NCI-H526 (cell line): Measurements from ENCODE around the gene MFSD6.
"Not testable (repeated sequence)": the region's sequence is repeated elsewhere in the genome, so short reads cannot be mapped to it uniquely, and the experiment has no call there.

Source experiments
- DNase-seq, 2 experiments: peaks; one replicate each; lab custom pipeline; 2025; lab: John Stamatoyannopoulos, UW

Gene MFSD6

DNA sequence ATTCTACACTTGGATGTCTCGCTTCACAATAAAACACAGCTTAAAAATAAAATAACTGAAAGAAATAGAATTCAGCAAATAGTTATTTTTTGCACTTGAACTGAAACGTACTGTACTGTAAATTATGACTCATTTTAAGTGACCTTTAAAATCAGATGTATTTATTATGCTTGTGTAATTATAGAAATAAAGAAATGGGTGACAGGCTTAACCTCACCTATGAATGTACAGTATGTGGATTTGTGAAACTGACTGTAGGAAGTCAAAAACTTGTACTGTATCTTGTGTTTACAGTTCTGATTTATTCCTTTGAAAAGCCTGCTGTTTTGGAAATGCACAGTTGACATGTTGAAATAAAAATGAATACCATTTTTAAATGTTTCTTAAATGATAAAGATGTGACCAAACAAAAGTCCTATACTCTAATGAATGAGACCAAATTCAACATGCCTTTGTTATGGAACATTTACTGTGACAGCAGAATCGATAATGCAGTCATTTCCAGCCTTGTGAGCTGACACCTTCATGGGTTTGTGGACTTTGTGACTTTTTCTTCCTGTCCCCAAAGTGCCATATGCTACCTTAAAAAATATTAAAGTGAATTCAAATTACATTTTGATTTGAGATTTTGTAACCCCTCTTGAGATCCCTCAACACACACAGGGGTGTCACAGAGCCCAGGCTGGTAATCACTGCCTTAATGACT lies 93.7 kb downstream of the MFSD6 start:
- no peak for DNase-seq

DNA sequence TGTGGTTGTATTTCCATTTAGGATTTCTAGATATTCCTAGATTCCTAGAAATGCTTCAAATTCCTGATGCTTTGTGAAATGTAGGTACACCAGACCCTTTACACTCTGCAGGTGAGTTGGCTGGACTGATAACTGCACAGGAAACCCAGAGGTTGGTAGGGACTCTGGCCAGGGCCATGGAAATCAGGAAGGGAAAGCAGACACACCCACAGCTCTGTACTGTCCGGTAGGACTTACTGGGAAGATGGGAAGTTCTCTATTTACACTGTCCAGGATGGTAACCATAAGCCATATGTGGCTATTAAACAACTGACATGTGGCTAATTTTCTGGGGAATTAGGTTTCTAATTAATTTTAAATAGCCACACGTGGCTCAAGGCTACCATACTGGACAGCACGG lies 94.9 kb downstream of the MFSD6 start:
- no peak for DNase-seq

DNA sequence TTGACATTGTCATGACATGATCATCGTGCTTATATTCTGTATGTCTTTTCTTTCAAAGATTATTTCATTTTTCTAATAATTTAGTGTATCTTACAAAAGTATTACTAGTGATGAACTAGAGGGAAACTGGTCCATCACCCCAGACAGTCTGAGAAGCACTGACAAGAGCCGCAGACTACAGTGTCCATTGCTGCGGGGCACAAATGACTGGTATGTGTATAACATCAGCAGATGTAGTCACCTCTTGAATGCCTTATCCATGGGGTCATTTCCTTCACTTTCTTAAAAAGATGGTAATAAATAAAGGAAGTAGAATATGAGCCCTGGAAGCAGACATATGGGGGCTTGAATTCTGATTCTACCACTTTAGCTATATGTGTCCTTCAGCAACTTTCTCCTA lies 96.8 kb downstream of the MFSD6 start:
- DNase-seq: no peak

DNA sequence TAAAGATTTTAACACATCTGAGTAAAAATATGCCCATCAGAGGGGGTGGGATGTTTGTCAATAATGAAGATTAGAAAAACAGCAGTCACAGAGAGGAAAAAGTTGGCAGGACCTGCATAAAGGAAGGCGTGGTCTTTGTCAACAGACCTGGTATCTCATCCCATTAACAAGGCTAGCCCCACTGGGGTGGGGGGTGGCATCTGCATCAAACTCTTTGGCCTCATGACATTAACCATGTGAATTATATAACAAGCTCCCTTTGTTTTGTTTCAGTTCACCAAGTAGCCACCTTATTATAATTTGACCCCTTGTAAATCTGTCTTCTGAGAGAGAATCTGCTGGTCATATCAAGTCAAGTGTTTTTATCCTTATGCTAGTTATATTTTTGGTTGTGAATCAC lies 97.5 kb downstream of the MFSD6 start:
- no peak for DNase-seq

DNA sequence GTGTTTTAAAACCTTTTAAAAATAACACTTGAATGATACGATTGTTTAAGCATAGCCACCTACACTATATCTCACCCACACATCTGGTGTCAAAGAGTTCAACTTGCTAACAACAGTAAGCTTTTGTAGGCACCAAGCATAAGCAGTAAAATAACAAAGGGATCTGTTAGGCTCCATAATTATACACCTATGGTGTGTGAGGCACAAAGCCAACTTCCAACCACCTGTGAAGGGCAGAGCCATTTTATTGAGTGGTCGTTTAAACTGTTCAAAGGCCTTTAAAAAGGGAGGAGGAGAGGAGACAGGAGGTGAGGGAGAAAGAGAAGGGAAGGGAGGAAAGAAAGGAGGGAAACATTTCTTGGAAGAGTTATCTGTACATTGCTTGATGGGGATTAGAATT lies 98.5 kb downstream of the MFSD6 start:
- no peak for DNase-seq

DNA sequence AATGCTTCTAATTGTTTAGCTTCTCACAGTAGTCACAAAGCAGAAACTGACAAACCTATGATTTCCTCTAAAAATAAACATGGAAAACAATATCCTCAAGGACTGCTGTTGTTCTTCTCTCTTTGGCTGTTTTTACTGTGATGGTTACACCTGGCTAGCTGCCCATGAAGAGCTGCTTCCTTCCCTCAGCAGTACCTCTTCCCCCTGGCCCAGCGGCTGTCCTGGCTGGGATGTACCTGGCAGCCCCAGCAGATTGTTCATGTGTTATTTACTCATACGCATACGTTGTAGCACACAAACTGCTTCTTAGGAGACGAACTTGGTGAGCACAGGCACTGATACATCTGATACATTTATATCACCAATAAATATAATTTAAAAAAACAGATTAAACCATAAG lies 99.0 kb downstream of the MFSD6 start:
- peak in 1 of 2 experiments; percentile 18 for DNase-seq

DNA sequence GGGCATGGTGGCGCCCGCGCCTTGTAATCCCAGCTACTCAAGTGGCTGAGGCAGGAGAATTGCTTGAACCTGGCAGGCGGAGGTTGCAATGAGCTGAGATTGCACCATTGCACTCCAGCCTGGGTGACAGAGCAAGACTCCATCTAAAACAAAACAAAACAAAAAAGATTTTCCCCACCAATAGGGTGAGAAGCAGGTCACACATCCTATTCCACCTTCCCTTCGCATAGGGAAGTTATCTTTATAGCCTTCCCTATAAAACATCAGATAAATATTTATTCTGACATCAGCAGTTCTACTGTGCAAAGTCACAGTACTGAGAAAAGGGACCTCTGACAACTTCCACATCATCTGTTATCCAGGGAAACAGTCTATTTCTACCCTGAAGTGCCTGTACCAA lies 101.7 kb downstream of the MFSD6 start:
- not testable (repeated sequence) for DNase-seq

DNA sequence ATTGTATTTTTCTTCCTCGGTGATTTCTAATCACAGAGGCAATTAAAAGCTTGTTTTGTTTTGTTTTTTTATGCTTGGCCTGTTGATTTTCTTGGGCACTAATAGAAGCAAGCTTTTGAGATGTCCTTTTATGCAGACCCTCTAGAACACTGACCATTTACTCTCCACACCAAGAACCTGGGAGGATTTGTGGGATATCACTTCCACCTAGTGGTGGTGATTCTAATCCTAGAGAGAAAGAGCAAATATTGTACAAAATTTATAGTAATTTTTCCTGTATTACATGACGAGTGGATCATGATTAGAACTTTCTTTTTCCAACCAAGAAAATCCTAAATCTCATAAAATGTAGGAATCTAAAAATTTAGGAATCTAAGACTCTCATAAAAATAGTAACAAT lies 102.9 kb downstream of the MFSD6 start:
- DNase-seq: peak; percentile 14 to 55

DNA sequence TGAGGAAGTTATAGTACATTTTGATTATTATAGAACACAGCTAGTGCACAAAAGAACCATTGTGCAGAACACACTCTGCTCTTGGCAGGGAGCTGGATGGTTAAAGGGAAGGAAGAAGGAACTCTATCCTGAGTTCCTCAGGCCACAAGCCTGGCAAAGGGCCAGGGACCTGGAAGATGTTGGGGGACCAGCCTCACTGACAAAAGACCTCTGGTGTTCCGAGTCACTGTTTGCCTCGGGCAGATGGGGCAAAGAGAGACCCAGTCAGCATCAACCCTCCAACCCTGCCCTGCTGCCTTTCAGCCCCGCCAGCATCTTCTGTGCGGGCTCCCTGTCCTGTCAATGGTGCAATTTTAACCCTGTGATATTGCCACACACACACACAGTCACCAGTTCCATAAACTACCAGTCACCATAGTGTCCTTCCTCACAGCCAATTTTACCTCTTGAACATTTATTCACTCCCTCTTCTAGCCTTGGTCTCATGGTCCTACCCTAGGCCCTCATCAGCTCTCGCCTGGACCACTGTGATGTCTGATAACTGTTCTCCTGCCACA lies 104.5 kb downstream of the MFSD6 start:
- DNase-seq: no peak

DNA sequence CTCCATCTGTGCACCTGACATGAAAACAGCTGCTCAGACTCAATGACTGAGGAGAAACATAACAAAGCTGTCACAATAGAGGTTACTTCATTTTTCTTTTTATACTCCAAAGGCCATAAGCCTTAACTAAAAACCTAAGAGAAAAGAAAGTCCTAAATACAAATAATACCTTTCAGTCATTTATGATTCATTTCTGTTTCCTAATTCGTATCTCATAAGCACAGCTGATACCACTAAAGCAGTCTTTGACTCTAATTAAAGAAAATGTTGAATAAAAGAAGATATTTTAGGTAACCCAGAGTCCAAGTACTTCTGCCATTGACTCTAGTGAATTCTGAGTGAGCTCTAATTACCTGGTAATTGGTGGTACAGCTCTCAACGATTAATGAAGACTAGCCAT lies 105.7 kb downstream of the MFSD6 start:
- DNase-seq: no peak

DNA sequence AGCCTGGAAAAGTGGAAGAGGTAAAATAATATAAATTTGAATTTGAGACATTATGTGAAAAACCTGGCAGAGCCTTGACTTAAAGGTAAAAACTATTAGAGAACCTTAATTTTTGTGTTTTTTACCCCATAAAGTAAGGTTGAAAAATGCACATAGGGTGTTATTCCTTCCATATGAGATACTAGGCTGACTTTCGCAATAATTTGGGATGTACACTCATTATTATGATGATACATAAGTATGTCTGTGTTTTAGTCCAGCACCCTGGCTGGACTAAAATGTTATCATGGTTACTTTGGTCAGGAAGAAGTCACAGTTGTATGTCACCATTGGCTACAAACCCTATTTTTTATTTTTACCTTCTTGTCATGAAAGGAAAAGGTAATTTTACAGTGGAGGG lies 106.5 kb downstream of the MFSD6 start:
- DNase-seq: no peak

DNA sequence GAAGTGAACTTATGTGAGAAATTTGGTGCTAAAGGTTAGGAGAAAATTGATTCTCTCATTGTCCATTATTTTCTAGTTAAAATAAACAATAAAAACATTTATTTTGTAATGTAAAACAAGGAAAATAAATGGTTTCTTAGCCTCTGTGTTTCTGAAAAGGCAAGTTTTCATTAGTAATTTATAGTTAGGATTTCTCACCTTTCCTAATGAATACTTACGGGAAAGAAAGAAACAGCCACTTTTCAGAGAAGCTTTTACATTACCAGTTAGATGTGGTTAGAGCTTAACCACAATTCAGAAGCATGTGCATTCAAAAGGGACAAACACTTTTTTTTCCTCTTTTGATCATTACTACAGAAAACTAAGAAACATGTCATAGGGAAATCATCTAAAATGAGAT lies 107.5 kb downstream of the MFSD6 start:
- no peak for DNase-seq

DNA sequence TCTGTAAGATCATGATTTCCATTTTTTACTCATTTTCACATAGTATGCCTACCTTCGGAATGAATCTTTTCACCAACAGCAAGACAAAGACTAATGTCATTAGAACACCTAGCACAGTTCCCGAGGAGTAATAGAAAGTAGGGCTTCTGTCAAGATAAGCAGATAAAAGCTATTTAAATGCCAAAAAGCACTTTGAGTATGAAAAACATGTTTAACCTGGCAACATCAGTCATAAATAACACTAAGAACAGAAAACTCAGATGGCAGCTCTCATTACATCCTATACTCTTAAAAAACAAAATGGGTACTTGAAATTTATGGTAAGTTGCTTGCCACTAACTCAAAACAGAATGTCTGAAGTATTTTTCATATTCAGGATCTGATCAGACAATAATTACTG lies 109.3 kb downstream of the MFSD6 start:
- no peak for DNase-seq

DNA sequence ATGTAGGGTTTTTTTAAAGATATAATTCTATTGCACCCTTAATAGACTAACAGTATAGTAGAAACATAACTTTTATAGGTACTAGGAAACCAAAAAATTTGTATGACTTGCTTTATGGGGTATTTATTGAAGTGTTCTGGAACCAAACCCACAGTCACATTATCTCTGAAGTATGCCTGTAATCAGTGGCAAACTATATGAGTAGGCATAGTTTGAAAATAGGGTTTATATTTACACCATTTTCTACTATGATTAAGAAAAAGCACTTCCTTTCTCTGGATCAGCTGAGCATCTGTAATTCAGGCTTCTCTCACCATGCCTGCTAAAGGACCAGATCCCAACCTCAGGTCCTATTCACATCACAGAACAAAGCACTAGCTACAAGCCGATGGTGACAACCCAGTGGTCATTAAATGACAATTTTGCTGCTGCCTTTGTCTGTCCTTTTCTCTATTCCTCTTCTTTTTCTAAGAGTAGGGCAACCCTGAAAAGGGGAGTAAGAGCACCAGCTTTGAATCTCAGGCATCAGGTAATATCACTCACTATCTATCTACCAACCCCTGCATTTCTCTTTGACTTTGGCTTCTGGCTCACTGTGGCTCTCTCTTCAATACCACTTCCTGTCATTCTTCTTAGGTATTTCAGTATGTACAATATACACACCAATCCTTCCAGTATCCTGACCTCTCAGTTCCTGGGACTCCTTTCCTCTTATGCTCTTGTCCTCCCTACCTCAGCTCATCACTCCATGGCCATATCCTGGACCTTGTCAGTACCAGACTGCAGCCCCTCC lies 112.0 kb downstream of the MFSD6 start:
- no peak for DNase-seq

DNA sequence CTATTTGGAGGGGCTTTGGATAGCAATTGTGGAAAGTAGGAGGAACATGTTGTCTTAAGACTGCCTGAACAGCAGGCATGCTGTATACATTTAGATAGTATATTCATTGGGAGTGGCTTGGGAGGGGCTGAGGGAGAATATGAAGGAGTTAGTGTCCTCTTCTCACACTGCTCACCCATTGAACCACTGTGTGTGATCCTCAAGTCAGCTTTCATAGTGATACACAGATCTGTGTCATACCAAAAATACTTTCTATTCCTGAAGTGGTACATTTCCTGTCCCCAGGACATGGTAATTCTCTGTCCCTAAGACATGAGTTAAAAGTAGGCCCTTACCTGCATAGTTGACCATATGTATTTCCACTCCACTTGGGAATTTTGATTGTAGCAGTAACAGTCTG lies 116.8 kb downstream of the MFSD6 start:
- DNase-seq: no peak

DNA sequence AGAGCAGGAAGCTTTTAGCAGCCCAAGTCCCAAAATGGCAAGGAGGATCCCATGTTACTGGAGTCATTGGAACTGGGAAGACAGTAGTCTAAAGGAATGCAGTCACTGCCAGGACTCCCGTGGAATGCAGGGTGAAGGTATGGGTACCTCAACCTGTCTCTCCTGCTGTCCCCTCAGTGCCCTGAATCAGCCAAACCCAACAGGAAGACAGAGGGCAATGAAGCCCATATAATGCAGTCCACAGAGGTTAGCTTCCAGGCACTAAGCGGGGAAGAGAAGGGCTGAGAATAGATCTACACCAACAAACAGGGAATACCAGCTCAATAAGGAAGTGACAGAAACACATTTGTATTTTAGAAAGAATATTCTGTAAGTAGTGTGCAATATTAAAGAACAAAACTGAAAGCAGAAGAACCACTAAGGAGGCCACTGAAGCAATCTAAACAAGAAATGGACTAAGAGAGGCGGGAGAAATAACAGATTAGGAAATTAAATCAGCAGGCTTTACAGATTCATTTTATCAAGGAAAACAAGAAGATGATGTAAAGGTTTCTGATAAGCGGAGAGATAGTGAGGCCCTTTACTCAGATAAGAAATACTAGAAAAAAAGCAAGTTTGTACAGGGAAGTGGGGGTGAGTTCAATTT lies 118.1 kb downstream of the MFSD6 start:
- no peak for DNase-seq

DNA sequence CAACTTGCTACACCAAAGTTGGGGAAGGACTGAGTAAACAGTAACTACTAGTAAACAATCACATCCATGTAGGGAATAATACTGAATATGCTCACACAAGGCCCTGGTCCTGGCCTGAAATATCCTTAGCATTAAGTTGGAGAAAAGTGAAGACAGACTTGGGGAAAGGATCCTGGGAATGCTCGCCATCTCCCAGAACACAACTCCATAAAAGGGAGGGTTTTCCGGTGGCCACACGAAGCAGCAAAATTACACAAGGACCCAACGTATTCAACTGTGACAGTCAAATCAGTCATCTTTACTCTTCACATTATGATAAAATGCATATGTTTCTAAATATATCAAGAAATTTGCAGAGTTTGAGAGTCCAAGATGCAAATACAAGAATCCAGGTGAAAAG lies 119.1 kb downstream of the MFSD6 start:
- DNase-seq: peak in 1 of 2 experiments; percentile 86

DNA sequence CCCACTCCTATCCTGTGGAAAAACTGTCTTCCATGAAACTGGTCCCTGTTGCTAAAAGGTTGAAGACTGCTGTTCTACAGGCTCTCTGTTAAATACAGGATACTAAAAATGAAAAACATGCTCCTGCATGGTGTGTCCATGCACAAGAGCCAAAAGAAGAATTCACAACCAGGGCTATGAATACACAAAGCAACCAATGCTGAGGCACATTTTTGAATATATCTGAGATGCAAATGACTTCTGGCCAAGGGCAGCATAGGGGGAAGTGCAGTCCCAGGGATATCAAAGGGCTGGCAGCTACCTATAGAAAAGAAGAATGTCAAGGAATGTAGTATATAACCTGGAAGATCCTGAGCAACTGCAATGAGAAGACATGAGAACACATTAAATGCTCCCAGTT lies 119.8 kb downstream of the MFSD6 start:
- DNase-seq: peak; percentile 93 to 94

DNA sequence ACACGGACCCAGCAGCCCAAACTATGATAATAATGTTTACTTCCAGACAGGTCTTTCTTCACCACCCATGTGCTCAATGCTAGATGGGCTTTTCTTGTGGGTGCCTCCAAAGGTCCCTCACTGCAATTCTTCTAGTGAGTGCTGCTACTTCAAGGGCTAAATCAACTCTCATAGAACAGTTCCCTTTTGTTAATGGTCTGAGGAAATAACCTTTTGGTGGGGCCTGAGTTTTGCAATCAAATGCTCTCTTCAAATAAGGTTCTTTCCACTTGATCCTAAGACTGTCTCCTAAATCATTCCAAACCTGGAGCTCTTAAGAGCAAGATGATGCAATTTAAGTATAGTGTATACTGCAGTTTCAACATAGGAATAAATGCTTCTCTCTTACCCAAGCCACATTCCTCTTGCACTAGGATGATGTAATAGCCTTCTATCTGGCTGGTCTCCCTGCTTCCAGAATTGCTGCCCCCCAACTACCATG lies 120.4 kb downstream of the MFSD6 start:
- DNase-seq: peak in 1 of 2 experiments; percentile 57

DNA sequence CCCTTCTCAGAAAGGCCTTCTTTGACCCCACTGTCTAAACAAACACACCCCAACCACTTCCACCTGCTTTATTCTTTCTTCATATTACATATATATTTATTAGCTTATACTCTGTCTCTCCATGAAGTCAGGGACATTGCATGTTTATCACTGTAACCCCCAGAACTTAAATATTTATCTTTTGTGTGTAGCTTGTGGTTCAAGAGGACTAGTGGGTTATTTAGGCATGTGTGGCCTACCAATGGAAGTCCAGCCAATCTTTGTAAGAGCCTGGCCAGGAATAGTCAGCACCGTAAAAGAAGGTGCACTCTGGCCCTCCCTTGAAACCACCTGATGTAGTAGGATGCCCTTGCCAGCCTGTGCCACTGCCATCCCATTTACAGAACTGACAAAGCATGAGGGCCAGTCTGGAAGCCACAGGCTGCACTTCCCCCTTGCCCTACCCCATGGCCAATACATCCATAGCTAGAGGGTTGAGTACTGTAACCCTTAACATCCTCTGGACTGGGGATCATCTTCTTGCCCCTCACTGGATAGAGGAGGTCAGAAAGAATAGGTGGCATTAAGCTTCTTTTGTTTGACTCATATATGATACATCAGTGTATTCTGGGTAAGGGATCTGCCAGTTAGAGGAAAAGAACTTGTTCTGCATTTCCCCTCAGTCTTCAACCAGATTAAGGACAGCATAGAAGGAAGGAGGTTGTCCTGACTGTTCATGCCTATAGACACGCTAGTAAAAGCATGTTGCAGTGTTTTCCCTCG lies 121.5 kb downstream of the MFSD6 start:
- no peak for DNase-seq

DNA sequence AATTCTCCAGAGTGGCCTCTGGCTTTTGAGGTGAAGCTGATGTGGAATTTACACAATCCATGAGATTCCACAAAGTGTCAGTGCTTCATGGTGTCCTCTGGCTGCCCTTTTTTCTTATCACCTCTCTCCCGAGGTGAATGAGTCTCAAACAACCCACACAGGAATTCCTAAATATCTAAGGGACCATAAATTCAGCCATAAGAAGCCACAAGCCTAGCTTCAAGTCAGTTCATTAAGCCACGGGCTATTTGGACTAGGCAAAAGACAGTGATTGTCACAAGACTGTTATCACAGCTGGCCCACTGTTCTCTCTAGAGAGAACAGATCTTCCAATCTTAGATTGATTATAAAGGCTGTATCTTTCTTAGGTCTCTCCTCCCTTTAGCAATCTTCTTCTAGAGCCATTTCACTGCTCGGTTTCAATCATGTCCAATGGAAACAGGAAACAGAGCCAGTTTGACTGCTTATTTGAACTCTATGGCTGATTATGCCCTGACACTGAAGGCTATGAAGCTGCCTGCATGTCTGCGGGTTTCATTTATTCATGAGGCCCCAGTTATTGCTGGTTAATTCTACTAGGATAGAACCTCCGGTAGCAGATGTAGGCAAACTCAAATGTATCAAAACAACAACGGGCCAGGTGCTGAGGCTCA lies 122.2 kb downstream of the MFSD6 start:
- peak; percentile 51 to 77 for DNase-seq
